Naive thymus-derived CD4-positive, alpha-beta T cell (primary cell): ENCODE data around the gene CCL11. TPM values are rescaled to one million over a fixed set of nuclear protein-coding genes. Genes with fewer than 3 reads are reported as not detected.

Experiments
- ATAC-seq: fragments of 150-1000 bp; cut with Tn5 transposase; 2 replicates; pipeline ENCODE4 v1.10.0; 2021; ENCODE audit warnings: mild to moderate bottlenecking, moderate library complexity
- CTCF ChIA-PET: fragments of 350-600 bp; sonication (Branson Sonifier 250); formaldehyde crosslinking; loops from one replicate; lab custom pipeline; 2021; ENCODE audit warnings: antibody characterized with exemption; lab: Charles Lee
- POLR2A ChIA-PET: fragments of 350-600 bp; sonication (Branson Sonifier 250); formaldehyde crosslinking; loops from one replicate; lab custom pipeline; 2021; ENCODE audit warnings: antibody characterized with exemption, inconsistent platforms; lab: Charles Lee
- DNase-seq, 9 donors: peaks; one replicate each; pipeline versions ENCODE4 v3.0.0 to v3.0.0-alpha.2; 2020 to 2022; ENCODE audit warnings: mixed read lengths in 1 of 9
- H3K27ac ChIP-seq: one replicate; pipeline ENCODE4 v1.7.0; 2013; ENCODE audit warnings: mild to moderate bottlenecking, low read depth, low read length, moderate library complexity
- H3K27me3 ChIP-seq, 2 donors: one replicate each; pipeline ENCODE4 v1.7.0; 2013; ENCODE audit warnings: low read length in 2 of 2, mild to moderate bottlenecking in 2 of 2, moderate library complexity in 2 of 2; ENCODE audit not compliant: control insufficient read depth in 2 of 2, insufficient read depth in 2 of 2
- H3K36me3 ChIP-seq, 3 experiments: 1 replicate in 2 of 3; 2 replicates in 1 of 3; pipeline ENCODE4 v1.7.0; 2013; ENCODE audit warnings: low read length in 3 of 3, mild to moderate bottlenecking in 3 of 3, moderate library complexity in 1 of 3; ENCODE audit not compliant: insufficient read depth in 3 of 3, control insufficient read depth in 2 of 3
- H3K4me1 ChIP-seq, 2 donors: one replicate each; pipeline ENCODE4 v1.7.0; 2013; ENCODE audit warnings: low read length in 2 of 2, mild to moderate bottlenecking in 2 of 2, moderate library complexity in 1 of 2; ENCODE audit not compliant: control insufficient read depth in 2 of 2, insufficient read depth in 2 of 2
- H3K4me3 ChIP-seq: 2 replicates; pipeline ENCODE4 v1.7.0; 2013; ENCODE audit warnings: mild to moderate bottlenecking, low read length
- H3K9me3 ChIP-seq, 3 experiments: 1 replicate in 2 of 3; 2 replicates in 1 of 3; pipeline ENCODE4 v1.7.0; 2013; ENCODE audit warnings: low read length in 3 of 3; ENCODE audit not compliant: control insufficient read depth in 2 of 3
- H3K27ac Mint-ChIP-seq, 9 donors: one replicate each; pipeline ENCODE4 v1.8.0; 2020 to 2022; ENCODE audit warnings: mixed read lengths in 9 of 9, mild to moderate bottlenecking in 8 of 9, moderate library complexity in 5 of 9, inconsistent platforms in 2 of 9
- H3K27me3 Mint-ChIP-seq, 5 donors: one replicate each; pipeline ENCODE4 v1.8.0; 2021 to 2022; ENCODE audit warnings: mixed read lengths in 5 of 5, mild to moderate bottlenecking in 1 of 5
- H3K36me3 Mint-ChIP-seq, 5 donors: one replicate each; pipeline ENCODE4 v1.8.0; 2020 to 2022; ENCODE audit warnings: mixed read lengths in 5 of 5, mild to moderate bottlenecking in 3 of 5, inconsistent platforms in 1 of 5
- H3K4me1 Mint-ChIP-seq, 7 donors: one replicate each; pipeline ENCODE4 v1.8.0; 2020 to 2022; ENCODE audit warnings: mixed read lengths in 7 of 7, mild to moderate bottlenecking in 3 of 7, inconsistent platforms in 1 of 7
- H3K4me3 Mint-ChIP-seq, 10 donors: one replicate each; pipeline ENCODE4 v1.8.0; 2020 to 2022; ENCODE audit warnings: mild to moderate bottlenecking in 10 of 10, mixed read lengths in 10 of 10, moderate library complexity in 6 of 10, inconsistent platforms in 2 of 10
- H3K9me3 Mint-ChIP-seq, 11 donors: one replicate each; pipeline ENCODE4 v1.8.0; 2020 to 2022; ENCODE audit warnings: mixed read lengths in 11 of 11, mild to moderate bottlenecking in 4 of 11, inconsistent platforms in 1 of 11, moderate library complexity in 1 of 11
- intact Hi-C, 2 donors: fragments of 100-400 bp; cut with micrococcal nuclease; formaldehyde crosslinking; loops; one replicate each; pipeline ENCODE4 v1.15.1; 2023
- polyA plus RNA-seq, 2 donors: library from polyadenylated mRNA; unstranded; fragments of 300-500 nt; fragmentation: Illumina TruSeq; gene quantifications; one replicate each; pipeline ENCODE4 v1.2.3, GENCODE V29; 2021
- total RNA-seq, 6 experiments: library from RNA in 5 of 6; stranded (reverse) in 5 of 6; gene quantifications; 1 replicate in 5 of 6; 2 replicates in 1 of 6; pipeline ENCODE4 v1.2.3 and lab custom pipeline; 2021 to 2026

CCL11 gene
- total and polyA plus RNA-seq, 7 experiments from 2014 or later: not detected

DNA sequence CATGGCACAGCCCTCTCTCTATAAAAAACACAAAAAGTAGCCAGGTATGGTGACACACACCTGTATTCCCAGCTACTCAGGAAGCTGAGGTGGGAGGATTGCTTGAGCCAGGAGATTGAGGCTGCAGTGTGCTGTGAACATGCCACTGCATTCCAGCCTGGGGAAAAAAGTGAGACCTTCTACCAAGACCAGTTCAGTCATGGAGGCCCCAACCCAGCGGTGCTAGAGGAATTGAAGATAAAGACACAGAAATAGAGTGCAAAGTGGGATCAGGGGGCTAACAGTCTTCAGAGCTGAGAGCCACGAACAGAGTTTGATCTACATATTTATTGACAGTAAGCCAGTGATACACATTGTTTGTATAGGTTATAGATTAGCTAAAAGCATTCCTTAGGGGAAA is 18.1 kb downstream of the CCL11 start:
- DNase-seq (no peak), ATAC-seq (no peak)
- H3K27me3 Mint-ChIP-seq: peaks cover 5 to 33% (median 24%) of the 10 kb centered on the region in 5 donors
- no peaks in the 10 kb centered on the region for H3K9me3 ChIP-seq
- no peaks in the 10 kb centered on the region for H3K36me3 ChIP-seq
- H3K4me1 Mint-ChIP-seq: peaks cover 0 to 53% (median 0%) of the 10 kb centered on the region in 7 donors
- H3K4me3 Mint-ChIP-seq: no peak overlapping the region
- H3K27me3 ChIP-seq: peaks cover 0 to 3% of the 10 kb centered on the region in 2 donors
- peaks cover 0 to 3% (median under 1%) of the 10 kb centered on the region in 11 donors for H3K9me3 Mint-ChIP-seq
- CTCF ChIA-PET: no interaction called here
- POLR2A ChIA-PET: no interaction called here
- no peak overlapping the region for H3K27ac Mint-ChIP-seq
- no peaks in the 10 kb centered on the region for H3K4me1 ChIP-seq
- no peaks in the 10 kb centered on the region for H3K36me3 Mint-ChIP-seq
- no peak overlapping the region for H3K4me3 ChIP-seq
- no peak overlapping the region for H3K27ac ChIP-seq
- intact Hi-C loops: no loop called here

DNA sequence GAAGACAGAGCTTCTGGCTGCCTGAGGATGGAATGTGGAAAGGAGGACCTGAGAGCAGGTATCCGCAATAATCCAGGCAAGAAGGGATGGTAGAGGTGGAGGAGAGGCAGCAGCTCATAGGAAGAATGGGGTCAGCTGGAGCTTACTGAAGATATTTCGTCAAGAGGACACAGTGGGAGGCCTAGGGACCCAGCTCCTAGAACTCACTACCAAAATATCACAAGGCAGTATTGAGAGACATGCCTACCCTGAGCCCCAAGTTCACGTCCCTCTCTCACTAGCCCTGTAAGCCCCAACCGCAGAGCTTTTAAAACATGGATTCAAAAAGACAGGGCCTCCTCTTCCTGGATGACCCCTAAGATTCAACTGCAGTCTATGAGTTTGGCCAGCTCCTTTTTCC is 19.5 kb downstream of the CCL11 start:
- Histone ChIP-seq H3K36me3 (no peaks in the 10 kb centered on the region), H3K4me3 (no peak overlapping the region), H3K9me3 (no peaks in the 10 kb centered on the region), H3K27me3 (peaks cover 0 to 3% of the 10 kb centered on the region in 2 donors), H3K27ac (no peak overlapping the region), H3K4me1 (no peaks in the 10 kb centered on the region)
- CTCF ChIA-PET: no interaction called here
- ATAC-seq (no peak), DNase-seq (no peak)
- H3K27ac Mint-ChIP-seq: no peak overlapping the region
- H3K4me1 Mint-ChIP-seq: peaks cover 0 to 53% (median 0%) of the 10 kb centered on the region in 7 donors
- POLR2A ChIA-PET: no interaction called here
- H3K9me3 Mint-ChIP-seq: peaks cover 0 to 3% (median 0%) of the 10 kb centered on the region in 11 donors
- no peaks in the 10 kb centered on the region for H3K36me3 Mint-ChIP-seq
- peaks cover 0 to 28% (median 10%) of the 10 kb centered on the region in 5 donors for H3K27me3 Mint-ChIP-seq
- no peak overlapping the region for H3K4me3 Mint-ChIP-seq
- intact Hi-C loops: no loop called here

DNA sequence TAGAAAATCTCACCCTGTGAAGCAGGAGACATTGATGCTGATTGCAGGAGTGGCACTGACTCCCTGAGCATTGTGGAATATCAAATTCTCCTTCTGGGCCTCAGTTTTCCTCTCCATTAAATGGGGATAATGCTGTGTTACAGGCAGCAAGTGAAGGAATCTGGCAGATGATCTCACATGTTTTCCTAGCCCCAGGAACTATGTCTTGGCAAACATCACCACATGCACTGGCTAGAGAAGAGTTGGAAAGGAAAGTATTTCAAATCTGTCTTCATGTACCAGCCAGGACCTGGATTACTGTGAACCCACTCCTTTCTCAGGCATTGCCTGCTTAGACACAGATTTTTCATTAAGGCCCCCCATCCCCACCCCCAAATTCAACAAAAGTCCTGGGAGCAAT is 20.1 kb downstream of the CCL11 start:
- Histone ChIP-seq H3K36me3 (no peaks in the 10 kb centered on the region), H3K9me3 (no peaks in the 10 kb centered on the region), H3K27ac (no peak overlapping the region), H3K27me3 (peaks cover 0 to under 1% of the 10 kb centered on the region in 2 donors), H3K4me1 (no peaks in the 10 kb centered on the region), H3K4me3 (no peak overlapping the region)
- ChIA-PET CTCF (no interaction called here), POLR2A (no interaction called here)
- Mint-ChIP-seq H3K36me3 (no peaks in the 10 kb centered on the region), H3K27ac (no peak overlapping the region), H3K4me3 (no peak overlapping the region), H3K4me1 (peaks cover 0 to 50% (median 0%) of the 10 kb centered on the region in 7 donors), H3K27me3 (peaks cover 2 to 28% (median 8%) of the 10 kb centered on the region in 5 donors), H3K9me3 (peaks cover 0 to 3% (median 0%) of the 10 kb centered on the region in 11 donors)
- intact Hi-C loops: no loop called here
- DNase-seq (no peak), ATAC-seq (no peak)

DNA sequence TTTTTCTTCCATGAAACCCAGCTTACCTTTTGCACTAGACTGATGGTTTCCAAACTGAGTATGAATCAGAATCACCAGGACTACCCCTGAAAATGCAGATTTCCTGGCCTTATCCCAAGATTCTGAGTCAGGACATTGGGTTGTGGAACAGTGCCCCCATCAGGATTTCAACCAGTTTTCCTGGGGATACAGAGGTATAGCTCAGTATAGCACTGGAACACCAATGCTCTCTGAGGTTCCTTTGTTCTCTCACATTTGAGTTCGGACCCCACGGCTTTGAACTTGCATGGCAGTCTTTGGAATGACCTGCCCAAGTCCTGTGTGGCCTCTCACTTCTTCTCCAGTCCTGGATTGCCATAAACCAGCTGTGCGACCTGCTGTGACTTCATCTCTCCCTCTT is 20.9 kb downstream of the CCL11 start:
- H3K27ac ChIP-seq: no peak overlapping the region
- no peaks in the 10 kb centered on the region for H3K9me3 ChIP-seq
- ChIA-PET POLR2A (no interaction called here), CTCF (no interaction called here)
- no peaks in the 10 kb centered on the region for H3K27me3 ChIP-seq
- no peaks in the 10 kb centered on the region for H3K4me1 ChIP-seq
- H3K4me1 Mint-ChIP-seq: peaks cover 0 to 42% (median 0%) of the 10 kb centered on the region in 7 donors
- H3K27me3 Mint-ChIP-seq: peaks cover 0 to 28% (median 5%) of the 10 kb centered on the region in 5 donors
- DNase-seq (no peak), ATAC-seq (no peak)
- H3K36me3 ChIP-seq: no peaks in the 10 kb centered on the region
- no peak overlapping the region for H3K4me3 ChIP-seq
- intact Hi-C loops: no loop called here
- H3K36me3 Mint-ChIP-seq: no peaks in the 10 kb centered on the region
- peaks cover 0 to 3% (median 0%) of the 10 kb centered on the region in 11 donors for H3K9me3 Mint-ChIP-seq
- no peak overlapping the region for H3K27ac Mint-ChIP-seq
- H3K4me3 Mint-ChIP-seq: no peak overlapping the region

DNA sequence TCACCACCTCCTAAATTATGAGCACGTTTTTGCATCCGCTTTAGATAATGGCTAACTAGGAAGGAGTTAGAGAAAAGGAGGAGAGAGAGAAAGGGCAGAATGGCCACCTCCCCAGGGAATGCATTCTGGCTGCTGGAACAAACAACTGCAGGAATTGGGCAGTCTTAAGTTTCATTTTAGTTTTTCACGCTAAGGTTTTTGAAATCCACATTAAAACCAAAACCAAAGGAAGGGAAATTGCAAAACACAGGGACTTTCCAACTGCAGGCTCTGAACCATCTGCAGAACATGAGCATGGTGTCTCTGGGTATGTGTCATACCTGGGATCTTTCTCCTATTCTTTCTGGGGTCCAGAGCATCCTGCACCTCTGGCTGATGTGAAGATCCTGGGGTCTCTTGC is 21.6 kb downstream of the CCL11 start:
- intact Hi-C loops: no loop called here
- H3K36me3 ChIP-seq: no peaks in the 10 kb centered on the region
- Mint-ChIP-seq H3K4me1 (peaks cover 0 to 36% (median 0%) of the 10 kb centered on the region in 7 donors), H3K9me3 (peaks cover 0 to 3% (median 0%) of the 10 kb centered on the region in 11 donors), H3K27me3 (peaks cover 2 to 25% (median 7%) of the 10 kb centered on the region in 5 donors), H3K27ac (peak overlapping the region in 1 of 9 donors; percentile 27), H3K4me3 (peak overlapping the region in 1 of 10 donors; percentile 45), H3K36me3 (no peaks in the 10 kb centered on the region)
- H3K4me1 ChIP-seq: no peaks in the 10 kb centered on the region
- H3K9me3 ChIP-seq: no peaks in the 10 kb centered on the region
- no peak overlapping the region for H3K27ac ChIP-seq
- ChIA-PET CTCF (no interaction called here), POLR2A (no interaction called here)
- no peaks in the 10 kb centered on the region for H3K27me3 ChIP-seq
- ATAC-seq: peak; percentile 47
- H3K4me3 ChIP-seq: no peak overlapping the region
- no peak for DNase-seq

DNA sequence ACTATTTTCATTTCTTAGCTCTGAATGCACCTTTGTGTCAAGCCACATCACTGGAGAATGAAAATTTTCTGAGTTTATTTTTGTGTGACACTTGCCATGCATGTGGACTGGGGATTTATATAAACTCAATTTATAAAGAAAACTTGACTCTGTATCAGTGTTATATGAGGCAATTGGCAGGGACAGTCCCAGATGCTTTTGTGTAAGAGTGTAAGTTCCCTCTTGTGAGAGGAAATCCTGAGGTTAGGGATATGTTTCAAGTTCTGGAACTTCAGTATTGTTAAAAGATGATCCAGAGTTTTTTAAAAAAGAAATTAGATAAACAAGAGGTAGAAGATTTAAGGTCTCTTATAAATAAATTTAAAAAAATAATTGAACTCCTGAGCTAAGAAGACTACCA is 22.8 kb downstream of the CCL11 start:
- intact Hi-C loops: no loop called here
- no peaks in the 10 kb centered on the region for H3K27me3 ChIP-seq
- peak; percentile 42 for ATAC-seq

DNA sequence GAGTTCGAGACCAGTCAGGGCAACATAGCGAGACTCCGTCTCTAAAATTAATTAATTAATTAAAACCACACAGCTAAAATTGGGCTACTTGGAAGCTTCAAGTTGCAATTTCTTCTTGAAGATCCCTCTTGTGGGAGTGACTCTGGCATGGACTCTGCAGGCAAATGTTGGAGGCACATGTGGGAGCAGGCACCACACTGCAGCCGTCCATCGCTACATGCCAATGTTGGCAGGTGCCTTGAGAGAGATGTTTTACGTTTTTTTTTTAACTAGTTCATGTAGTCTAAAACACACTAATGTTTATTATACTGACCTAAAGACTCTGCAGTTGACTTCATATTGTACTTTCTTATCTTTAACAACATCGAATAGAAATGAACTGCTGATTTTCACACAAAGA is 25.7 kb downstream of the CCL11 start:
- CTCF ChIA-PET: no interaction called here
- ATAC-seq: no peak
- intact Hi-C loops: no loop called here
- Histone ChIP-seq H3K27me3 (no peaks in the 10 kb centered on the region), H3K36me3 (no peaks in the 10 kb centered on the region), H3K9me3 (no peaks in the 10 kb centered on the region), H3K4me1 (no peaks in the 10 kb centered on the region), H3K27ac (no peak overlapping the region), H3K4me3 (no peak overlapping the region)
- POLR2A ChIA-PET: no interaction called here
- H3K36me3 Mint-ChIP-seq: no peaks in the 10 kb centered on the region
- H3K4me3 Mint-ChIP-seq: no peak overlapping the region
- peaks cover 22 to 40% (median 24%) of the 10 kb centered on the region in 5 donors for H3K27me3 Mint-ChIP-seq
- H3K27ac Mint-ChIP-seq: no peak overlapping the region
- H3K4me1 Mint-ChIP-seq: peaks cover 0 to 24% (median 0%) of the 10 kb centered on the region in 7 donors
- DNase-seq: no peak
- no peaks in the 10 kb centered on the region for H3K9me3 Mint-ChIP-seq

More for the DNA sequence above, 22.8 kb downstream of the CCL11 start:
- Mint-ChIP-seq H3K9me3 (peaks cover 0 to 2% (median 0%) of the 10 kb centered on the region in 11 donors), H3K27ac (no peak overlapping the region), H3K4me3 (no peak overlapping the region), H3K4me1 (peaks cover 0 to 32% (median 0%) of the 10 kb centered on the region in 7 donors), H3K36me3 (no peaks in the 10 kb centered on the region), H3K27me3 (peaks cover 13 to 27% (median 18%) of the 10 kb centered on the region in 5 donors)
- no peaks in the 10 kb centered on the region for H3K36me3 ChIP-seq
- DNase-seq: no peak
- ChIA-PET POLR2A (no interaction called here), CTCF (no interaction called here)
- H3K27ac ChIP-seq: no peak overlapping the region
- H3K4me1 ChIP-seq: no peaks in the 10 kb centered on the region
- no peak overlapping the region for H3K4me3 ChIP-seq
- H3K9me3 ChIP-seq: no peaks in the 10 kb centered on the region
